ENCODE results near the gene CCBE1.

DNA sequence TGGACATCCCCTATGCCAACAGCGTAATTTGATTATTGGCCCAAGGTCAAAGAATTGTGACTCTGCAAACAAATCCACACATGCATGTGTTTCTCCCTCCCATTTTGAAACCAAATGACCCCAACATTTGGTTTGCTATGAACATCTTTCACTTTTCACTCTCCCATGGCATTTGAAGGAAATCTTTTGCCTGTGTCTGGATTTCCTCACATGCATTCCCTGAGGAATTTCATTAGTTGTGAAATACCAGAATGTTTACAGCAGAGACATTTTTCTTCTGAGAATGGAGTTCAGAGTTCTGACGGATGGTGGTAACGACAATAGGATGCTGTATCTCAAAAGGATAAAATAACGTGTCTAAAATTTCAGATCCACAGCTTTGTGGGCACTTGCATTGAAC lies 277.8 kb downstream of the CCBE1 start:
- TF ChIP-seq, protein P1, sequence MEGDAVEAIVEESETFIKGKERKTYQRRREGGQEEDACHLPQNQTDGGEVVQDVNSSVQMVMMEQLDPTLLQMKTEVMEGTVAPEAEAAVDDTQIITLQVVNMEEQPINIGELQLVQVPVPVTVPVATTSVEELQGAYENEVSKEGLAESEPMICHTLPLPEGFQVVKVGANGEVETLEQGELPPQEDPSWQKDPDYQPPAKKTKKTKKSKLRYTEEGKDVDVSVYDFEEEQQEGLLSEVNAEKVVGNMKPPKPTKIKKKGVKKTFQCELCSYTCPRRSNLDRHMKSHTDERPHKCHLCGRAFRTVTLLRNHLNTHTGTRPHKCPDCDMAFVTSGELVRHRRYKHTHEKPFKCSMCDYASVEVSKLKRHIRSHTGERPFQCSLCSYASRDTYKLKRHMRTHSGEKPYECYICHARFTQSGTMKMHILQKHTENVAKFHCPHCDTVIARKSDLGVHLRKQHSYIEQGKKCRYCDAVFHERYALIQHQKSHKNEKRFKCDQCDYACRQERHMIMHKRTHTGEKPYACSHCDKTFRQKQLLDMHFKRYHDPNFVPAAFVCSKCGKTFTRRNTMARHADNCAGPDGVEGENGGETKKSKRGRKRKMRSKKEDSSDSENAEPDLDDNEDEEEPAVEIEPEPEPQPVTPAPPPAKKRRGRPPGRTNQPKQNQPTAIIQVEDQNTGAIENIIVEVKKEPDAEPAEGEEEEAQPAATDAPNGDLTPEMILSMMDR (IDR thresholded peaks at IDR 0.05), result no peak
- TF ChIP-seq POLR2A (IDR thresholded peaks at IDR 0.05), result no peak

Data from uterus (tissue), 2 donors.